ENCODE measurements around the gene ARFRP1.

The ARFRP1 gene, protein sequence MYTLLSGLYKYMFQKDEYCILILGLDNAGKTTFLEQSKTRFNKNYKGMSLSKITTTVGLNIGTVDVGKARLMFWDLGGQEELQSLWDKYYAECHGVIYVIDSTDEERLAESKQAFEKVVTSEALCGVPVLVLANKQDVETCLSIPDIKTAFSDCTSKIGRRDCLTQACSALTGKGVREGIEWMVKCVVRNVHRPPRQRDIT

DNA sequence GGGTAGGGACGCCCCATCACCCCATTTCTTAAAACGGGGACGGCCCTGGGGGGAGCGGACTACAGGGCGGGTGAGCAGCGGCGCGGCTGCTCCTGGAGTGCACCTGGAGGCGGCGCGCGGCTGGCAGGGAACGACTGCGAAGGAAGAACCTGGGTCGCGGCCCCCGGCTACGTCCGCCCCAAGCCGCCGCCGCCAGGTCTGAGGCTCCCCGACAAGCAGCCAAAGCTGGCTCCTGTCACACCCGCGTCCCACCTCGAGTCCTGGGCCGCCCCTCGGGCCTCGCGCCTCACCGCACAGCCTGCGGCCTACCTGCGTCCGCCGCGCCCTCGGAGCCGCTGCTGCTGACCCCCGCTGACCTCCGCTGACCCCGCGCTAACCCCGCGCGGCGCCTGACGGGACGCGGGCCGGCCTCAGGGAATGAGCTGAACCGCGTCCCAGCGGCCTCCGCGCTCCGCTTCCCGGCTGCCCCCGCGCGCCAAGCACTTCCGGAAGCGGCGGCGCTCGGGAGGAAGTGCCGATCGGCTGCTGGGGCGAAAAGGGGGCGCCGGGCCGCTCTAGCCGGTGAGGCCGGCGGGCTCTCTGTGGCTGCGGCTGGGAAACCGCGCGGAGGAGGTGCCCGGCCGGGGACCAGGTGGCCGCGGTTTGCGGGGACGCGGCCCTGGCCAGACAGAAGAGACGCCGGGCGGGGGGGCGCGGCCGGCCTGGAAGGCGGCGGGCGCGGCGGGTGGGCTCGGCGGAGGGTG is at the start of gene ARFRP1, which contains the start of gene ZGPAT:
TSS of gene ARFRP1 (minus strand) at position 419 of the 743 bp plus-strand sequence. CDS start 885 bp downstream, outside the sequence.
TSS of gene ZGPAT (plus strand) at position 482 of the 743 bp plus-strand sequence. CDS start 542 bp downstream, outside the sequence.
- peak; percentile 92 for DNase-seq

DNA sequence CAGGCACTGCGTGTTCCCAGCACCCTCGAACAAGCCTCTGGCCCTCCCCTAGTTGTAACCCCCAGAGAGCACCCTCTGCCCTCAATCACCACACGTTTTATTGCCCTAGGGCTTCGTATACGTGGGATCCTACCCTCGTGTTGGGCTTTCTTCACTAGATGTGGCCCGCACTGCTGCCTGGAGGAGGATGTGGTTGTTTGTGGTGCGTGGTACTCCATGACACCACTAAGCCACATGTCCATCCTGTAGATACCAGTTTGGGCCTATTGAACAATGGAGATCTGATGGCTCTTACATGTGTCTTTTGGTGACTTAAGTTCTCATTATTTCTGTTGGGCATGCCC is 48.8 kb upstream of the ARFRP1 start:
- no peak for DNase-seq

DNA sequence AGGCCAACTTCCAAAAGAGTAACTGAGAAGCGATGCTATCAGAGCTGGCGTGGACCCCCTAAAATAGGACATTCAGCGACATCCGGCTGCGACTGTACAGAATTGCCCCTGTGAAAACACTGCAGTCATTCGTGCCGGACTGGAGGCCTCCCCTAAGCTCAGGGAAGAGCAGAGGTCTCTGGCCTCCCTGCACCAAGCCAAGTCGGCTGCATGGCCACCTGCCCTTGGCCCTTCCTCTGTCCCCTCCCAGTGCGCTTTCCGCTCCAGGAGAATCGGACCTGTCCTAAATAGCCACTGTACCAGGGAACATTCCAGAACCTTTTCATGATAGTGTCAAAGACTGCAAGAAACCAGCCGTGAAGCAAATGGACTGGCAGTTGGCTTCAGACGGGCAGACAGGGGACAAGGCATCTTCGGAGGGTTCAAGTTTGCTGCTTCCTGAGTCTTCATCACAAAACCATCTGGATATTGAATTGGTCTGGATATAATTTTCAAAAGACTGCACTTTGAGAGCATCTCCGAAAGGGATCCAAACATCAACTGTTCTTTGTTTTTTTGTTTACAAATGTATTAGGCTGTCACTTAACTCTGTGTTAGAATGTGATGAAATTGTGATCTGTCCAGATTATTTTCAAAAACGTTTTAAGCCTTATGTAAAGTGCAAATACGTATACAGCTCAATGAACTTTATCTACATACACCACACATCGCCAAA is 48.3 kb upstream of the ARFRP1 start:
- DNase-seq, result no peak

DNA sequence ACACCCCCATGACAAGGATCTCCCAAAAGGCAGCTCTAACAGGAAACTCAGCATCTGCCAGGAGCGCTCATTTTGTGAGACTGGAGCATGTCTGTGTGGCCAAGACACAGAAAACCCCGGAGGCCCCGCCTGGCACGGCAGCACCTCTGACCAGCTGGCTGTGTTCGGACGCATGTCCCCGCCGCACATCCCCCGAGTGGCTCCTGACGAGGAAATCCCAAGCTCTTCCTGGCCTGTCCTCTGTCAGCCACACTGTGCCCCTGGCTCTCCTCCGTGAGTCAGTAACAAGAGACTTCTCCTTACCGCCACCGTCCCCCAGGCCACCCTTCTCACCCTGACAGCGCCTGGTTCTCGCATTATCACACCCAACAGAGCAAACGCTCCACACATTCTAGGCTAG is 46.2 kb upstream of the ARFRP1 start:
- no peak for DNase-seq

DNA sequence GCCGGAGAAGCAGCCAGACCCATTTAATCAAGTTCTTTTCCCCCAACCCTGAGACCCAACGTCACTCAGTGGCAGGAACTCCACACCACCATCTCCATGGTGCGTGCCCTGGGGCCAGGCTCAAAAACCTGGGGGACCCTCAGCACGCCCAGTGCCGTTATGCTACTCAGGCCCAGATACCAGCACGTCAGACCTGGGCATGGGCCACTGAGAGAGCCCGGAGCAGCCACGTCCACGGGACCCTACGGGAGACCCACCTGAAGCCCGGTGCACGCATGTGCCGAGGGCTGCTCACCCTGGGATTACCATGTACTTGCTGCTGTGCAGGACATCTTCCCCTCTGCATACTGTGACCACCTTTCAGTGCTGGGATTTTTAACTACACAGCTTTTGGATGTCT is 45.6 kb upstream of the ARFRP1 start:
- no peak for DNase-seq

DNA sequence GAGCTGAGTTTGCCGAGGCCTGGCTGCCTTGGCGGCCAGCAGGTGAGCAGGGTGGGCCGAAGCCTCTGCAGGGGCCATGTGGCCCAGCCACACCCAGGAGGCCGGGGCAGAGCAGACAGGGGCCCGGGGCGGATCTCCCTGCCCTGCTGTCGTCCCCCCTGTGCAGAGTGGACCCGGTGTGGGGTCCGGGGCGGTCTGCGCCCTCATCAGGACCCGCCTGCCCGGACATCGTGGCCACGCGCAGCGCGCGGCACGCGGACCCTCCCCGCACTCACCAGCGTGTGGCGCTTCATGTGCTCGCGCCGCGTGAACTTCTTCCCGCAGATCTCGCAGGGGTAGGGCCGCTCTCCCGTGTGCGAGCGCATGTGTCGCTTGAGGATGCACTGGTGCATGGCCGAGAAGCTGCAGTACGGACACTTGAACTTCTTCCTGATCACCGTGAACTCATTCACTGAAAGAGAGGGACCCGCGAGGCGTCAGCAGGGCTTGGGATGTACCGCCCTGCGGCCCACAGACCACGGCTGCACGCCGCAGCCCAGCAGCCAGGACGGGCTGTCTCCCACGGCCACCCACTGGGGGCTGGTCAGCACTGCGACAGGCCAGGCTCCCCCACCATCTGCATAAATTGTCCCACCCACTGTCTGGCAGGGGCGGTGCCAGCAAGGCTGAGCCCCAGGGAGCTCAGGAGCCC is 44.8 kb upstream of the ARFRP1 start:
- DNase-seq, result no peak

DNA sequence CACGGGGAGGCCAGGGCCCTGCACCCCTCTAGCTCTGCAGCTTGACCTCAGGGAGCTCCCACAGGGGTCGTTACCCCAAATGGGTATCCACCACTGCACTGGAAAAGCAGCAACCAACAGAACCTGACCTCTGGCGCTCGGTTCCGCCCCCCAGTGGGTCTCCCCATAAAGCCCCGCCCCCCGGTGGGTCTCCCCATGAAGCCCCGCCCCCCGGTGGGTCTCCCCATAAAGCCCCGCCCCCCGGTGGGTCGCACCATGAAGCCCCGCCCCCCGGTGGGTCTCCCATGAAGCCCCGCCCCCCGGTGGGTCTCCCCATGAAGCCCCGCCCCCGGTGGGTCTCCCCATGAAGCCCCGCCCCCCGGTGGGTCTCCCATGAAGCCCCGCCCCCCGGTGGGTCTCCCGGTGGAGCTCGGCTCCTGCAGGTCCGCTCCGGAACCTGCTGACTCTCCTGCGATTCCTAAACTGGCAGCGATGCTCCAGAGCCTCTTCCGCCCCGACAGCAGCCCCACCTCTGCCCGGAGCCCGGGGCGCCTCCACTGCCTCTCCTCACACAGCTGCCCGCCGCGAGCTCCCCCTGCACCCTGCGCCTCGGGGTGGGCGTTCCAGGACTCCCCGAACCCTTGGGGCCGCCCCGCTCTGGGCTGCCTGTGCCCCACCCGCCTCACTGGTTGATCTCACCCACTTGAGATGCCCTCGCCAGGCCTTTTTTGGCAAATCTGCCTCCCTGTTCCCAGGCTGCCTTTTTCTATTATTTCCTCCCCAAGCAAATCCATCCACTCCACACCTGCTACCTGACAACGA is 43.9 kb upstream of the ARFRP1 start:
- DNase-seq, result no peak

DNA sequence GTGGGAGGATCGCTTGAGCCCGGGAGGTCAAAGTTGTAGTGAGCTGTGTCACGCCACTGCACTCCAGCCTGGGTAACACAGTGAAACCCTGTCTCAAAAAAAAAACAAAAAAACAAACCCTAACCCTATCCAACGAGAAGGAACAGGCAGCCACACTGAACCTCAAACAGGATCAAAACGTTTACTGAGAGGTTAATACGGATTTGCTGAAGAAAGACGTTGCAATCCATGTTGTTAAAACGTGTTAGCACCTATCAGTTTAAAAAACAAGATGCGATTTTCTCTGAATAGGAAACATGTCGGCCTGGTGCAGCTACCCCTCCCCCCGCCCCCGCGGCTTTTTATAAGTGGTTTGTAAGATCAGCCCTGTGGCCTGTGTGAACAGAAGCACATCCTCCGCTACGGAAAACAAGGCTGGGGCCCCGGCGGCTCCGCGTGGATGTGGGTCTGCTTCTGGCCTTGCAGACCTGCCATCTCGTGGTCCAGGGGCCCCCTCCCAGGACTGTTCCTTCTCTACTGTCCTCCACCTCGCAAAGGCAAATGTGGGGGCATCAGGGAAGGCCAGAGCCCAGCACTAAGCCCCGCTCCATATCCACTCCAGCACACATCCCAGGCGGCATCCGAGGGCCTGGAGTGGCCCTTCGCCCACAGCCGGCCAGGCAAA is 43.2 kb upstream of the ARFRP1 start:
- no peak for DNase-seq

DNA sequence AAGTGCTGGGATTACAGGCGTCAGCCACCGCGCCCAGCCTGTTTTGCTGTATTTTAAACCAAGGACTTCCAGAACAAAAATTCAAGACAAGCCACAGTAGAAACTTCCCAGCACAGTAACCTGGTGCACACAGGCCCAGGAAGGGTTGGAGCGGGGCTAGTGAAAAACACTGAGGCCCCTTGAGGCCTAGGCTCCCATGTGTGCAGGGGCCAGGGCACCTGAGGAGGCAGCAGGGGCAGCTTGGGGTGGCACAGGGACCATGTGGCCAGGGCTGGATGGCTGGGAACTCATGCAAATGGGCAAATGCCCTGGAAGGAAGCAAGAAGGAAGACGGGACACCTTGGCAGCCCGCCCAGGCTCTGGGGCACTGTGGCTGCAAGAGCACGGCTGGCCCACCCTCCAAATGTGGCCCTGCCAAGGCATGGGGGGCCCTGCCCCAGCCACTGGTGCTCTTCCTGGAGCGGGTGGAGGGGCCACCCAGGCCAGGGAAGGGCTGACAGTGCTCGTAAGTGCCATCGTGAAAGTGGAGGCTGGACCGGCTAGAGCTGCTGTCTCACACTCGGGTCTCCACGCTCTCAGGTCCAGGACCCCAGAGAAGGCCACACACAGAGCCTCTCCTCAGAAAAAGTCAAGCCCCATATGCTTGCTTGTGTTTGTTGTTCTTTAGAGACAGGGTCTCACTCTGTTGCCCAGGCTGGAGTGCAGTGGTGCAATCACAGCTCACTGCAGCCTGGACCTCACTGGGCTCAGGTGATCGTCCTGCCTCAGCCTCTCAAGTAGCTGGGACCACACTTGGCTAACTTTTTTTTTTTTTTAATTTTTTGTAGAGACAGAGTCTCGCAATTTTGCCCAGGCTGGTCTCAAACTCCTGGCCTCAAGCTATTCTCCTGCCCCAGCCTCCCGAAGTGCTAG is 42.1 kb upstream of the ARFRP1 start:
- no peak for DNase-seq

DNA sequence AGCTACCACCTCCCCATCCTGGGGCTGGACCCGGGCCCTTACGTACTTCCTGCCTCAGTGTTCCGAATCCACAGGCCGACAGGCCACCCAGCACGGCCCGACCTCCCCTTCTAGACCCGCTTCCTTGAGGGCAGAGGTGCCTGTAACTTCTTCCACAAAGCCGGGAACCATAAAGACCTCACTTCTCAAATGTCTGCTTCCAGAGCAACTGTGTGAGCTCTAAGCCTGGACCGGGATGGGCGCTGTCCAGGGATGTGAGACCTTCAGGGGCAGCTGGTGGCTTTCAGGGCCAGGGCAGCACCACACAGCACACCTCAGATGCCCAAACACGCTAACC is 41.1 kb upstream of the ARFRP1 start:
- DNase-seq, result no peak

DNA sequence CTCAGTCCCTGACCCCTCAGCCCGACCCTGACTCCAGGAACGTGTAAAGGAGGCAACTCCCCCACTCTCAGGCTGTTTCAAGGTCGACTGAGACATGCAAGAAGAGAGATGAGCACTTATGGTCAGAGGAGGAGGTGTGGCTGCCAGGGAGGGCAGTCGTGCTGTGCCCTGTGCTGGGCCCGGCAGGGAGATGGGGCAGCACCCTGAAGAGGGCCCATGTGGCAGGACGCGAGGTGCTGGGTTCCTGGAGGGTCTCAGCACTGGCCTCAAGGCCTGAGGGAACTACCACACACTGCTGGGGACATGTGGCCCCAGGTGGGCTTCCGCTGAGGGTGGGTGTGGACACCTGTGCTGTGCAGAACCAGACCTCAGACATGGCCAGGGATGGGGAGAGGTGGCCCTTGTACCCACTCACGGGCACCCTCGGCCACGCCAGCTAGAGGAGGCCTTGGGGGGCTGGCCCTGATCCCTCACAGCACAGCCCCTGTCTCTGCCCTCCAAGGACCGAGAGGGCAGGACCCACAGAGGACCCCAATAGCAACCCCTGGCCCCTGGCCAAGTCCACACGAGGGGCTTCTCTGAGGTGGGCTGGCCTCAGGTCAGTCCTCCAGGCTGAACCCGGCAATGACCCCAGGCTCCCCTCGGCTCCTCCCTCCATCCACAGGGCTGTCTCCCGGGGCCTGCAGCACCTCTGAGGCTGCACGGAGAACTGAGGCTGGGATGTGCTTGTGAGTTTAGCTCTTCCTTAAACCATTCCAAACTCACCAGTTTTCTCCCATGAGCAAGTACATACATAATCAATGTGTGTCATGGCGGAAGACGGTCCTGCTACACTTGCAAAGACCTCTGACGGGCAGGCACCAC is 40.5 kb upstream of the ARFRP1 start:
- no peak for DNase-seq

DNA sequence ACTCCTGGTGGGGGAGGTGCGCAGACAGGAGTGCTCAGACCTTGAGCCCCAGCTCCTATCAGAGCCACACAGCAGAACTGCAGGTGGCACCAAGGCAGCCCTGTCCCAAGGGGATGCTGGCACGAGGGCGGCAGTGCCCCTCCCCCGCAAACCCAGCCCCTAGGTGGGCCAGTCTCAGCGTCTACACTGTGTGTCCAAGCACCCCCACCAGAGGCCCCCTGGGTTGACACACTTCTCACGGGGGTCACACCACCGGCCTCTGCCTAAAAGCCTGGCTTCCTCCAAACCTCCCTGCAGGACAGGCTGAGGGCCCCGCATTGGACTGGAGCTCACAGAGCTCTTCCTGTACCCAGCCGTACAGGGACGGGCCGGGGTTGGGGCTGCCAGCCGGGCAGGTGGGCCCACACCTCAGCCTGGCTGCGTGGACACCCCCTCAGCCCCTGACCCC is 39.9 kb upstream of the ARFRP1 start:
- DNase-seq, result no peak

DNA sequence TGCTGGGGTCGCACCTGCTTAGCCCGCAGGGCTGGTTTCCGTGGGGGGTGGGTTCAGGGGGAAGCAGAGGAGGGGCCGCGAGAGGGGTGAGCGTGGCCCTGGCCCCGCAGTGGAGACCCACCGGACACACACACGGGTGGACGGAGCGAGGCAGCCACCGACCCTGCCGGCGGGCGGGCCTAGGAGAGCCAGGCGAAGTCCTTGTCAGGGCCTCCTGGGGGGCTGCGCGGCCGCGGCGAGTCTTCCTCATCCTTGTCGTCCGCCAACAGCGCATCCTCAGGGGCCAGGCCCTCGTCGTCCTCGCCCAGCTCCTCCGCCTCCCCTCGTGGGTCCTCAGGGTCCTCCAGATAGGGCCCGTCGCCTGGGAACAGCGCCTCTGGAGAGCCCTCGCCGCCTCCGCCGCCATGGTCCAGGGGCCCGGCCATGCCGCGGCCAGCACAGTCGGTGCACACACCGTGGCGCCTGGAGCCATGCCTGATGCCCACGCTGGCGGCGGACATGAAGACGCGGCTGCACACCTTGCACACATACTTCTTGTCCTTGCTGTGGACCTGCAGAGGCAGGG is 39.1 kb upstream of the ARFRP1 start:
- no peak for DNase-seq

DNA sequence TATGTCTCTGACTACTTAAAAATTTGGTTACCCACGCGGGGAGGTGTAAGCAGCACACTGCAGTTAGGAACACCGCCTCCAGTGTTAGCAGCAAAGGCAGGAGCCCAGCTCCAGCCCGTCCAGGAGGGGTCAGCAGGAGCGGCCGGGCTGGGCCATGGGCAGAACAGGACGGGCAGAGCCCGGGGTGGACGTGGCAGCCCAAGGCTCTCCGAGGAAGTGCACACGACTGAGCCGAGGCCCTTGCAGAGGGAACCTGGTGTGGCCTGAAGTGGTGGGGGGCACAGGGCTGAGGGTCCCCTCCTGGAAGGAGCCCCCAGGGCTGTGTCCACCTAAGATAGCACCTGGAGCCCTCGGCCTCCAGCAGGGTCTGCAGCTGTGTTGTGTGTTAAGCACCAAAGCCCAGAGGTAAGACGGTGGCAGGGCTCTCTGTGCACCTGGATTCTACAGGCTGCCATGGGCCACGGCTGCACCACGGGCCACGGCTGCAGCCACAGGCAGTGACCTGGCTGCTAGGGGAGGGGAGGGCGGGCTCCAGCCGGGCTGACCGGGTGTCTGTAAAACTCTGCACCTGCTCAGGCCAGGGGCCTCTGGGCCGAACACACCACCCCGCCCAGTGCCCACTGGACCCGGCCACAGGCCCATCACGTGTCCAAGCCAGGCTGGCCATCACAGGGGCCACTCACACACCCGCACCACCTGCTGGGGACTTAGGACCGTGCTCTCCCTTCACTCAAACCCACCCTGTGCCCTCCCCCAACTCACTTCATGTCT is 38.4 kb upstream of the ARFRP1 start:
- DNase-seq, result no peak

DNA sequence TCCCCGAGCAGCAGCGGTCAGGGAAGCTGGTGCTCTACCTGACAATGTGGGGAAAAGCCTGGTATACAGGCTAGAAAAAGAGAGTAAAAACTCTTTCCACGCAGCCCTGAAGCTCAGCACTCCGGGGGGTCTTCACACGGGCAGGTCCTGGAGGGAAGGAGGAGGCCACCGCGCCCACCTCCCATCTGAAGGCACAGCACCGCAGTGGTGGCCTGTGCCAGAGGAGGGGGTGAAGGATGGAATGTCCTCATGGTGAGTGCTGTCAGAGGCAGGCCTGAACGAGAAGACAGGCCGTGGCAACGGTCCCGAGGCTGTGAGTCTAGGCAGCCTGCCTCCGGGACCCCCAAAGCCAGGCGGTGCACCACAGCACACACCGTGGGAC is 37.6 kb upstream of the ARFRP1 start:
- no peak for DNase-seq

DNA sequence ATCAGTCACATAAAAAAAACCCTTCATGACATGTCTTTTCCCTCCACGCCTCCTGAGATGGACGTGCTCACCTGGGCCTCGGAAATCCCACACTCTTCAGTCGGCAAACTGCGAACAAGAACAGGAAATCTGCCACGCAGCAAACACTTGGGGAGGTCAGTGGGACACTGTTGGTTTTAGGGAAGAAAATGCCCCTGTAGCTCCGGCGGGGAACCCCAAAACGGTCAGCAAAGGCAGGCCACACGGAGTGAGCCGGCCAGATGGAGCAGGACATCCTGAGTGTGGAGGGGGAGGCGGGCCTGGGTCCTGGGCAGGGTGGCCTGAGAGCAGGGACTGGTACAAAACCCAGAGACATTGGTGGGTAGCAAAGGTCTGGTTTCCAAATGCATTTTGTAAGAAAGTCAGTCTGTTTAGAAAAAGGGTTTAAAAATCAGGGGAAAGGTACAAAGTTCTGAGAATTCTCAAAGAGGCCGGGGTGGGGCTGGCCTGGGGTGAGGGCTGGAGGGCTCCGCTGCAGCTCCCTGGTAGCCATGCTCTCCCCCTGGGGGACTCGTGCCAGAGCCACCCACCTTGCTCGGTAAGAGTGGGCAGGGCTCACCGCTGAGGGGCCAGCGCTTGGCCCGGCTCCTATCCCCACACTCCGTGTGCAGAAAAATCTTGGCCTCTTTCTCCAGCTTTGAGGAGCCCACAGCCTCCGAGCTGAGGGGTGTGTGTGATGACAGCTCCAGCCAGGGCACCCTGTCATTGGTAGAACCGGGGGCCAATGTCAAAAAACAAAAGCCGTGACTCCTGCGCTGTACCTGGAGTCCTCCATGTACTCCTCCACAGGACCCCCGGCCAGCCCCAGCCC is 37.0 kb upstream of the ARFRP1 start:
- DNase-seq, result no peak

DNA sequence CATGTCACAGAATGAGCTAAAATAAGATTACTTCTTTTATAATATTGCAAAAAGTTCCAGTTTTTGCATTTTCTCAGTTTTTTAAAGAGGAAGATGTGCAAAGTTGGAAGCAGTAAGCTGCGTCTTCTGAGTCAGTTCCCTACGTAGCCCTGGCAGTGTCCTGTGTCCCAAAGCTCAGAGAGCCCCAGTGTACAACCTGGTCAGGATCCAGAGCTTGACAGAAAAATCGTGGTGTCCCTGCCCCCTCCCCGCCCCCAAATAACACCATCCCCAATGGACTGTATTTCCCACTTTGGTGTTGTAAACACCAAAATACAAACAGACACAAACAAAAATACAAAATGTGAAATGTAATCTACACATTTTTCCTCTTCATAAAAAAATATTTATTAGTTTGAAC is 36.4 kb upstream of the ARFRP1 start:
- no peak for DNase-seq

All from inflammatory macrophage treated with lipopolysaccharide for 4 hours (primary cell).